Activated T-helper 17 cell treated with anti-CD3 and anti-CD28 coated beads, Interleukin-2, amount 50 U/mL, for 72 hours (primary cell): ENCODE measurements around the gene HIPK1. TPM values are rescaled to one million over a fixed set of nuclear protein-coding genes. Genes with fewer than 3 reads are reported as not detected.

Experiments
- ATAC-seq: fragments of 150-1000 bp; cut with Tn5 transposase; replicated peaks from 2 replicates; pipeline ENCODE4 v1.10.0; 2021; ENCODE audit warnings: mild to moderate bottlenecking, moderate library complexity
- H3K27ac Mint-ChIP-seq: one replicate; pipeline ENCODE4 v1.8.0; 2022; ENCODE audit warnings: mixed read lengths
- H3K27me3 Mint-ChIP-seq: one replicate; pipeline ENCODE4 v1.8.0; 2022; ENCODE audit warnings: mixed read lengths
- H3K36me3 Mint-ChIP-seq: one replicate; pipeline ENCODE4 v1.8.0; 2022; ENCODE audit warnings: low read depth, mild to moderate bottlenecking, mixed read lengths
- H3K4me1 Mint-ChIP-seq: one replicate; pipeline ENCODE4 v1.8.0; 2022; ENCODE audit warnings: mixed read lengths
- H3K4me3 Mint-ChIP-seq: one replicate; pipeline ENCODE4 v1.8.0; 2022; ENCODE audit warnings: mild to moderate bottlenecking, mixed read lengths
- H3K9me3 Mint-ChIP-seq: one replicate; pipeline ENCODE4 v1.8.0; 2022; ENCODE audit warnings: mixed read lengths
- total RNA-seq, 2 donors: library from RNA; stranded (reverse); gene quantifications; one replicate each; pipeline ENCODE4 v1.2.3, GENCODE V29; 2022

The HIPK1 gene
- total RNA-seq, 2 donors from 2014 or later: 44.4 to 71.0 TPM

- H3K9me3 Mint-ChIP-seq: no peaks in the 10 kb centered on the region
- H3K36me3 Mint-ChIP-seq: peaks cover 51% of the 10 kb centered on the region
- peak overlapping the region; percentile 99 for H3K27ac Mint-ChIP-seq
- H3K27me3 Mint-ChIP-seq: no peaks in the 10 kb centered on the region
- ATAC-seq: peak; percentile 38
- peak overlapping the region; percentile 89 for H3K4me3 Mint-ChIP-seq
- H3K4me1 Mint-ChIP-seq: peaks cover 45% of the 10 kb centered on the region
Measured at GRCh38 chr1:113929750-113930498, 800 bp downstream of the HIPK1 start.

- Mint-ChIP-seq H3K4me3 (peak overlapping the region; percentile 89), H3K27ac (peak overlapping the region; percentile 99), H3K27me3 (no peaks in the 10 kb centered on the region), H3K9me3 (no peaks in the 10 kb centered on the region), H3K4me1 (peaks cover 51% of the 10 kb centered on the region), H3K36me3 (peaks cover 56% of the 10 kb centered on the region)
- peak; percentile 72 for ATAC-seq
Measured at GRCh38 chr1:113930499-113931161, 1.5 kb downstream of the HIPK1 start.

GRCh38 chr1:113931451-113931851 lies 2.3 kb downstream of the HIPK1 start:
- peaks cover 58% of the 10 kb centered on the region for H3K36me3 Mint-ChIP-seq
- H3K27me3 Mint-ChIP-seq: no peaks in the 10 kb centered on the region
- H3K27ac Mint-ChIP-seq: peak overlapping the region; percentile 99
- ATAC-seq: no peak
- H3K4me1 Mint-ChIP-seq: peaks cover 53% of the 10 kb centered on the region
- peak overlapping the region; percentile 89 for H3K4me3 Mint-ChIP-seq
- no peaks in the 10 kb centered on the region for H3K9me3 Mint-ChIP-seq

GRCh38 chr1:113934006-113934405 lies 4.9 kb downstream of the HIPK1 start:
- Mint-ChIP-seq H3K4me1 (peaks cover 56% of the 10 kb centered on the region), H3K9me3 (no peaks in the 10 kb centered on the region), H3K4me3 (peak overlapping the region; percentile 89), H3K27ac (peak overlapping the region; percentile 99), H3K27me3 (no peaks in the 10 kb centered on the region), H3K36me3 (peaks cover 66% of the 10 kb centered on the region)
- no peak for ATAC-seq

- H3K36me3 Mint-ChIP-seq: peaks cover 67% of the 10 kb centered on the region
- no peaks in the 10 kb centered on the region for H3K9me3 Mint-ChIP-seq
- H3K27me3 Mint-ChIP-seq: no peaks in the 10 kb centered on the region
- H3K4me1 Mint-ChIP-seq: peaks cover 62% of the 10 kb centered on the region
- peak overlapping the region; percentile 89 for H3K4me3 Mint-ChIP-seq
- ATAC-seq: no peak
- peak overlapping the region; percentile 99 for H3K27ac Mint-ChIP-seq
Measured at GRCh38 chr1:113934511-113935055, 5.5 kb downstream of the HIPK1 start.

GRCh38 chr1:113935176-113935575 lies 6.1 kb downstream of the HIPK1 start:
- H3K27ac Mint-ChIP-seq: peak overlapping the region; percentile 20

GRCh38 chr1:113935970-113936369 lies 6.8 kb downstream of the HIPK1 start:
- no peak for ATAC-seq
- Mint-ChIP-seq H3K4me1 (peaks cover 74% of the 10 kb centered on the region), H3K4me3 (peak overlapping the region; percentile 85), H3K36me3 (peaks cover 69% of the 10 kb centered on the region), H3K27ac (peak overlapping the region; percentile 20), H3K27me3 (no peaks in the 10 kb centered on the region), H3K9me3 (no peaks in the 10 kb centered on the region)

More at GRCh38 chr1:113935176-113935575, 6.1 kb downstream of the HIPK1 start:
- peaks cover 66% of the 10 kb centered on the region for H3K4me1 Mint-ChIP-seq
- ATAC-seq: no peak
- no peaks in the 10 kb centered on the region for H3K27me3 Mint-ChIP-seq
- H3K36me3 Mint-ChIP-seq: peaks cover 69% of the 10 kb centered on the region
- peak overlapping the region; percentile 85 for H3K4me3 Mint-ChIP-seq
- no peaks in the 10 kb centered on the region for H3K9me3 Mint-ChIP-seq

- Mint-ChIP-seq H3K27me3 (no peaks in the 10 kb centered on the region), H3K4me3 (peak overlapping the region; percentile 85), H3K9me3 (no peaks in the 10 kb centered on the region), H3K4me1 (peaks cover 68% of the 10 kb centered on the region), H3K27ac (peak overlapping the region; percentile 76), H3K36me3 (peaks cover 69% of the 10 kb centered on the region)
- peak; percentile 20 for ATAC-seq
Measured at GRCh38 chr1:113937146-113937545, 8.0 kb downstream of the HIPK1 start.

- ATAC-seq: no peak
- Mint-ChIP-seq H3K27ac (peak overlapping the region; percentile 76), H3K4me3 (peak overlapping the region; percentile 85), H3K4me1 (peaks cover 63% of the 10 kb centered on the region), H3K36me3 (peaks cover 67% of the 10 kb centered on the region), H3K27me3 (no peaks in the 10 kb centered on the region), H3K9me3 (no peaks in the 10 kb centered on the region)
Measured at GRCh38 chr1:113938192-113938591, 9.1 kb downstream of the HIPK1 start.

GRCh38 chr1:113940365-113941244 lies 11.5 kb downstream of the HIPK1 start:
- Mint-ChIP-seq H3K4me1 (peaks cover 53% of the 10 kb centered on the region), H3K36me3 (peaks cover 74% of the 10 kb centered on the region), H3K27ac (peak overlapping the region; percentile 89), H3K9me3 (no peaks in the 10 kb centered on the region), H3K4me3 (peak overlapping the region; percentile 85), H3K27me3 (no peaks in the 10 kb centered on the region)
- ATAC-seq: peak; percentile 81

GRCh38 chr1:113941245-113941559 lies 12.1 kb downstream of the HIPK1 start:
- H3K9me3 Mint-ChIP-seq: no peaks in the 10 kb centered on the region
- no peaks in the 10 kb centered on the region for H3K27me3 Mint-ChIP-seq
- no peak for ATAC-seq
- H3K36me3 Mint-ChIP-seq: peaks cover 77% of the 10 kb centered on the region
- H3K27ac Mint-ChIP-seq: peak overlapping the region; percentile 89
- H3K4me3 Mint-ChIP-seq: peak overlapping the region; percentile 85
- H3K4me1 Mint-ChIP-seq: peaks cover 56% of the 10 kb centered on the region

- ATAC-seq: no peak
- Mint-ChIP-seq H3K9me3 (no peaks in the 10 kb centered on the region), H3K27me3 (no peaks in the 10 kb centered on the region), H3K27ac (no peak overlapping the region), H3K4me3 (no peak overlapping the region), H3K36me3 (peaks cover 77% of the 10 kb centered on the region), H3K4me1 (peaks cover 61% of the 10 kb centered on the region)
Measured at GRCh38 chr1:113942527-113942926, 13.4 kb downstream of the HIPK1 start.

- H3K9me3 Mint-ChIP-seq: no peaks in the 10 kb centered on the region
- peak overlapping the region; percentile 34 for H3K4me3 Mint-ChIP-seq
- H3K27me3 Mint-ChIP-seq: no peaks in the 10 kb centered on the region
- peak overlapping the region; percentile 74 for H3K27ac Mint-ChIP-seq
- peaks cover 73% of the 10 kb centered on the region for H3K36me3 Mint-ChIP-seq
- peak; percentile 4 for ATAC-seq
- peaks cover 59% of the 10 kb centered on the region for H3K4me1 Mint-ChIP-seq
Measured at GRCh38 chr1:113943028-113943811, 14.1 kb downstream of the HIPK1 start.
